ENCODE measurements around the gene KLF12.

KLF12 gene

GRCh38 chr13:74134777-74135325 lies 647 bp upstream of the KLF12 start:
- DNase-seq (ENCODE audit: low read depth) = peak; percentile 33

DNA sequence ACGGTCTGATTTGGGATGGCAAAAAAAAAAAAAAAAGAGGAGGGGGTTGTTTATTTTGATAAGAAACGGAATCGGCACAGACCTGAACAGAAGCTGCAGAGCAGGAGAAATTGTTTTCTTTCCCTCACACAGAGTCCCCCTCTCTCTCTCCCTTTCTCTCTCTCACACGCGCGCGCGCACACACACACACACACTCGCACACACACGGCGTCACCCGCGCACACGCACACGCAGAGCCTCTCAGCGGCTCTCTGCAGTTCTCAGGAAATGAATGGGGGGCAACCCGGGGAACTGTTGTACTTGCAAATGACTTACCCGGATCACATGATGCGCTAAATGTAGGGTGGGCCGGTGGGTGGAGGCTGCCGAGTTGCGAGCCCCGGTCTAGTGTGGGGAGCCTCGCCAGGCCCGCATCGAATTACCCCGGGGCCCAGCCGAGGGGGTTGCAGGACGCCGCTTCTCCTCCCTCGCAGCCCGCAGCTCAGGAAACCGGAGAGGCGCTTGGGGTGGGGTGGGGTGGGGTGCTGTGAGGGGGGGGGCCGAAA lies 475 bp downstream of the KLF12 start:
- peak; percentile 59 for DNase-seq (ENCODE audit: low read depth)

GRCh38 chr13:74132776-74133656 lies 1.2 kb downstream of the KLF12 start:
- no peak for DNase-seq (ENCODE audit: low read depth)

GRCh38 chr13:74132152-74132775 lies 1.9 kb downstream of the KLF12 start:
- DNase-seq (ENCODE audit: low read depth) = no peak

GRCh38 chr13:74131227-74131626 lies 3.0 kb downstream of the KLF12 start:
- no peak for DNase-seq (ENCODE audit: low read depth)

GRCh38 chr13:74129500-74130191 lies 4.6 kb downstream of the KLF12 start:
- no peak for DNase-seq (ENCODE audit: low read depth)

GRCh38 chr13:74128156-74128767 lies 5.9 kb downstream of the KLF12 start:
- DNase-seq (ENCODE audit: low read depth) = no peak

- DNase-seq (ENCODE audit: low read depth) = no peak
These were observed 15.9 kb downstream of the KLF12 start for GRCh38 chr13:74118328-74118727.

DNA sequence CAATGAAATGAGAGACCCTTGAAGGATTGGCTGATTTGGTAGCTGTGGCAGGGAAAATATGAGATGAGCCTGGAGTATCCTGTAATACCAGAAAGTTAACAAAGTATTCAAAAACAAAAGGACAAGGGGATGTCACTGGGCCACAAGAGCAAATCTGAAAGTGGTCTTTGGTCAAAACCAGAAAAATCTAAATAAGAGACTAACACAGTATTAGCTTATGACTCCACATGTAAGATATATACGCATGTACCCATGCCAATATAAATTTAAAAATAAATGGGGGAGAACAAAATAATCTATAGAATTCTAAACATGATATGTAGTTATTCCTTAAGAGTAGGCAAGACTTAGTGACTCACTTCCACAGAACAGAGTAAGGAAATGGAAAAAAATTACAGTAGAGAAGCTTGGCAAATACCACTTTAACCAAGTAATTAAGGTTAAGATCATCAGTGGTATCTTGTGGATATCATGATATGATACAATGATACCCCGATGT lies 16.9 kb downstream of the KLF12 start:
- no peak for DNase-seq (ENCODE audit: low read depth)

DNA sequence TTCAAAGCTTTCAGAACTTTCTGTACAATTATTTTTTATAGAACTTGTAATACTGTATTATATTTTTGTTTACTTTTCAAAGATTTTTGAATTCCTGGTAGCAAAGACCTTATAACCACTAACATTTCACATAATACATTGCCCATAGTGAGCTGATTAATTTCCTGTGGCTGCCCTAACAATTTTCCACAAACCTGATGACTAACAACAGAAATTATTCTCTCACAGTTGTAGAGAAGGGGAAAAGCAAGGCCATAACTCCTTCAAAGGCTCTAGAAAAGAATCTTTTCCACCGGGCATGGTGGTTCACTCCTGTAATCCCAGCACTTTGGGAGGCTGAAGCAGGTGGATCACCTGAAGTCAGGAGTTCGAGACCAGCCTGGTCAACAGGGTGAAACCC lies 19.1 kb downstream of the KLF12 start:
- DNase-seq (ENCODE audit: low read depth) = no peak

DNA sequence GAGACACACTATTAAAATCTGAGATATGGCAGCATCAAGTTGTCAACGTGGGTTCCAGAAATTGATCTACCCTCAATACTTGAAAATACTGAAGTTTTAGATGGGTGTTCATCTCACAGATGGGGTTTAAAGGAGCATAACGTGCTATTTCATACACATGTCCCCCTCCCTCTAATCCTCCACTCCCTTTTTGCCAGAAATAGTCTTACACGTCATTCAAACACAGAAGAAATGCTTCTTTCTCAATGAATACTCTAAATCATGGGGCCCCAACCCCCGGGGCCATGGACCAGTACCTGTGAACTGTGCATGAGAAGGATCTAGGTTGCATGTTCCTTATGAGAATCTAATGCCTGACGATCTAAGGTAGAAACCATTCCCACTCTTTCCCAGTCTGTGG lies 19.6 kb downstream of the KLF12 start:
- DNase-seq (ENCODE audit: low read depth) = no peak

- DNase-seq (ENCODE audit: low read depth) = no peak
These were observed 20.0 kb downstream of the KLF12 start for GRCh38 chr13:74114202-74114601.

GRCh38 chr13:74111901-74112824 lies 22.0 kb downstream of the KLF12 start:
- no peak for DNase-seq (ENCODE audit: low read depth)

GRCh38 chr13:74111399-74111798 lies 22.8 kb downstream of the KLF12 start:
- no peak for DNase-seq (ENCODE audit: low read depth)

- DNase-seq (ENCODE audit: low read depth) = no peak
These were observed 24.2 kb downstream of the KLF12 start for GRCh38 chr13:74110053-74110452.

- DNase-seq (ENCODE audit: low read depth) = no peak
These were observed 26.6 kb downstream of the KLF12 start for GRCh38 chr13:74107598-74107997.

DNA sequence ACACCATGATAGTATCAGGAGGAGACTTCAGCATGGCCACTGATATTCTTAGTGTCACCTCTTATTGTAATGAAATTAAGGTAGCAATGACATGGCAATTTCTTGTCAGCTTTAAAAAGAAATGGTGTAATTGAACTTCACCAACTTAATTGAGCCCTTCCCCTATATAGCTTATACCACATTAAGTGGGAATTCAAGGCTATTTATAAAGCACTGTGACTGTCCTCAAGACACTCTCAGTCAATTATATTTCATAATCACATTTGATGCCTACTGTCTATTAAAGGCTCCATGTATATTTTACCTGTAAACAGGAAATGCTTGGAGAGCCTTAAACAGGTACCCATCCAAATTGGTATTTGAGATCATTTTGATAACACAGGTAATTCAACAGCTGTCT lies 28.3 kb downstream of the KLF12 start:
- DNase-seq (ENCODE audit: low read depth) = no peak

- DNase-seq (ENCODE audit: low read depth) = no peak
These were observed 29.4 kb downstream of the KLF12 start for GRCh38 chr13:74104661-74105275.

GRCh38 chr13:74103970-74104555 lies 30.1 kb downstream of the KLF12 start:
- no peak for DNase-seq (ENCODE audit: low read depth)

DNA sequence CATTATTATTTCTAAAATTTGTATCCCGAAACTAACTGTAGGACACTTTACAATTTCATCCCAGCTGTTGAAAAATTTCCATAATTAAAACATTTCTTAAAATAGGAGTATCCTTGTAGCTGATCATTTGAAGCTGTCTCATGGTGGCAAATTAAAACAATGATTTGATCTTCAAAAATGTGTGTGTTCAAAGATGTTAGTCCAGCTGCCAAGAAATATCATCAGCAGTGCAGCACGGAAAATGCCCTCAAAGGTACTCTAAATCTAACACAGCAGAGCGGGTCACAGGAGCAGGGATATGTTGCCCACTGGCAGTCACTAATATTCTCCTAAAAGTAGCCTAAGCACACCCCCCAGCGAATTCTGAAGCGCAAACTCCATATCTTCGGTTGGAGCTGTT lies 31.0 kb downstream of the KLF12 start:
- DNase-seq (ENCODE audit: low read depth) = no peak

Measured in stimulated activated CD8-positive, alpha-beta memory T cell treated with anti-CD3 and anti-CD28 coated beads, Interleukin-15, amount 100 ng/mL, for 24 hours (primary cell).